ENCODE measurements around the gene BRF1. TPM values are rescaled to one million over a fixed set of nuclear protein-coding genes. Genes with fewer than 3 reads are reported as not detected.
A peak's percentile ranks its signal among the peaks of the same experiment; 100 is the strongest.

The BRF1 gene
- total and polyA plus RNA-seq, 2 experiments from 2014 or later: 23.6 to 35.9 TPM

GRCh38 chr14:105197211-105197641, 103.6 kb downstream of the BRF1 start:
- no peak overlapping the region for H3K4me3 ChIP-seq
- H3K79me2 ChIP-seq: no peaks in the 10 kb centered on the region
- no peaks in the 10 kb centered on the region for H3K9me2 ChIP-seq (replicated peaks; ENCODE audit: insufficient read depth)
- peaks cover 37% of the 10 kb centered on the region for H3K27me3 ChIP-seq
- peak; percentile 38 for DNase-seq (ENCODE audit: low spot score)
- H3K4me2 ChIP-seq: peak overlapping the region; percentile 77
- peaks cover 35% of the 10 kb centered on the region for H3K4me1 ChIP-seq (ENCODE audit: insufficient read depth)
- WGBS (ENCODE audit: low lambda C conversion rate, missing lambda C conversion rate): 44% methylated on average over 10 of the region's 15 CpGs
- H3K36me3 ChIP-seq (replicated peaks; ENCODE audit: insufficient read depth, low read depth): no peaks in the 10 kb centered on the region
- H3K27ac ChIP-seq: no peak overlapping the region
- no peak overlapping the region for H2AFZ ChIP-seq
- no peaks in the 10 kb centered on the region for H3K9me3 ChIP-seq (ENCODE audit: low read depth)
- H4K20me1 ChIP-seq (ENCODE audit: insufficient read depth, poor library complexity, severe bottlenecking): no peaks in the 10 kb centered on the region
- TF ChIP-seq EZH2phosphoT487 (IDR thresholded peaks at IDR 0.05; ENCODE audit: low read depth, severe bottlenecking, unreplicated experiment) (no peak), EZH2 (IDR thresholded peaks at IDR 0.05; ENCODE audit: borderline replicate concordance) (no peak), CTCF (IDR thresholded peaks at IDR 0.05; ENCODE audit: poor library complexity) (no peak)

- H4K20me1 ChIP-seq (ENCODE audit: insufficient read depth, poor library complexity, severe bottlenecking): no peaks in the 10 kb centered on the region
- TF ChIP-seq EZH2 (IDR thresholded peaks at IDR 0.05; ENCODE audit: borderline replicate concordance): no peak
- no peak for TF ChIP-seq CTCF (IDR thresholded peaks at IDR 0.05; ENCODE audit: poor library complexity)
- TF ChIP-seq EZH2phosphoT487 (IDR thresholded peaks at IDR 0.05; ENCODE audit: low read depth, severe bottlenecking, unreplicated experiment): no peak
- no peaks in the 10 kb centered on the region for H3K79me2 ChIP-seq
- H3K4me1 ChIP-seq (ENCODE audit: insufficient read depth): peaks cover 35% of the 10 kb centered on the region
- H3K27me3 ChIP-seq: peaks cover 37% of the 10 kb centered on the region
- no peaks in the 10 kb centered on the region for H3K36me3 ChIP-seq (replicated peaks; ENCODE audit: insufficient read depth, low read depth)
- H3K4me2 ChIP-seq: peak overlapping the region; percentile 77
- DNase-seq (ENCODE audit: low spot score): no peak
- H3K27ac ChIP-seq: no peak overlapping the region
- 5% methylated on average over 31 of the region's 58 CpGs for WGBS (ENCODE audit: low lambda C conversion rate, missing lambda C conversion rate)
- H2AFZ ChIP-seq: peak overlapping the region; percentile 49
- H3K9me2 ChIP-seq (replicated peaks; ENCODE audit: insufficient read depth): no peaks in the 10 kb centered on the region
- no peak overlapping the region for H3K4me3 ChIP-seq
- H3K9me3 ChIP-seq (ENCODE audit: low read depth): no peaks in the 10 kb centered on the region
Observed at GRCh38 chr14:105196265-105196960, 104.4 kb downstream of the BRF1 start.

- WGBS (ENCODE audit: low lambda C conversion rate, missing lambda C conversion rate): 64% methylated on average over 23 of the region's 25 CpGs
- no peak for TF ChIP-seq EZH2 (IDR thresholded peaks at IDR 0.05; ENCODE audit: borderline replicate concordance)
- no peak for TF ChIP-seq EZH2phosphoT487 (IDR thresholded peaks at IDR 0.05; ENCODE audit: low read depth, severe bottlenecking, unreplicated experiment)
- TF ChIP-seq CTCF (IDR thresholded peaks at IDR 0.05; ENCODE audit: poor library complexity): no peak
Observed at GRCh38 chr14:105195522-105196264, 105.1 kb downstream of the BRF1 start.

More at GRCh38 chr14:105195522-105196264, 105.1 kb downstream of the BRF1 start:
- Histone ChIP-seq H3K27ac (no peak overlapping the region), H3K4me3 (no peak overlapping the region), H2AFZ (no peak overlapping the region), H3K27me3 (peaks cover 37% of the 10 kb centered on the region), H3K4me1 (ENCODE audit: insufficient read depth) (peaks cover 35% of the 10 kb centered on the region), H3K36me3 (replicated peaks; ENCODE audit: insufficient read depth, low read depth) (no peaks in the 10 kb centered on the region), H3K9me3 (ENCODE audit: low read depth) (no peaks in the 10 kb centered on the region), H3K79me2 (no peaks in the 10 kb centered on the region), H4K20me1 (ENCODE audit: insufficient read depth, poor library complexity, severe bottlenecking) (no peaks in the 10 kb centered on the region), H3K9me2 (replicated peaks; ENCODE audit: insufficient read depth) (no peaks in the 10 kb centered on the region), H3K4me2 (peak overlapping the region; percentile 77)
- DNase-seq (ENCODE audit: low spot score): no peak

All from hepatocyte (in vitro differentiated cells).